Sciatic nerve (tissue), 2 donors: ENCODE data around the gene SLC39A9. TPM values are rescaled to one million over a fixed set of nuclear protein-coding genes. Genes with fewer than 3 reads are reported as not detected.
"Not testable (repeated sequence)": the region's sequence is repeated elsewhere in the genome, so short reads cannot be mapped to it uniquely, and the experiment has no call there.

Experiments used
- ATAC-seq: fragments of 200-7000 bp; cut with Tn5 transposase; one replicate; pipeline ENCODE4 v1.9.1; 2020; ENCODE audit warnings: mild to moderate bottlenecking, moderate library complexity
- DNase-seq: peaks from one replicate; pipeline ENCODE4 v3.0.0-alpha.2; 2020; ENCODE audit warnings: low spot score
- intact Hi-C: fragments of 100-400 bp; cut with DNase I; formaldehyde crosslinking; loops from one replicate; pipeline ENCODE4 v1.14.2; 2022
- total RNA-seq: library from RNA; stranded (reverse); fragmentation: NEBNext Ultra II Directional; extraction: Animal tissue kit (Norgen Biotek cat#: 25700); gene quantifications from one replicate; pipeline ENCODE4 v1.2.1, GENCODE V29; 2021
- donor health status: DM: no; HTN: no; CAD: no.
- donor health status: DM: no; HTN: no; CAD: no.

The SLC39A9 gene
- total RNA-seq, 1 donor from 2014 or later = 45.7 TPM

DNA sequence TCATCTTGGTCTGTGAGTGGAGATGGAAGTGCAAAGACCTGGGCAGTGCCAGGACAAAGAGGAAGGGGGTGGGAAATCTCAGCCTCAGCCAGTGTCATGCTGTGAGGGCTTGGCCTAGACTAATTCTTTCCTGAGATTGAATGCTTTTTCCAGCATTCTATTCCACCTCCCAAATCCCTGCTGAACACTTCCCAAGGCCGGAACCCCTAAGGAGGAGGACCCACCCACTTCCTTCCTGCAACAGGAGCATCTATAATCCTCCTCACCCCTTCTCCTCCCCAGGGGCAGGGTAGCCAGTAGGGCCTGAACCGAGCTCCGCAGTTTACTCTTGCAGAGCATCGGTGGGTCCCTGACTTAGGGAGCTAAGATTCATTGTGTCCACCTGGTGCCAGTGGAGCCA lies 89.3 kb downstream of the SLC39A9 start:
- intact Hi-C loops = no loop called here
- ATAC-seq (no peak), DNase-seq (no peak)

DNA sequence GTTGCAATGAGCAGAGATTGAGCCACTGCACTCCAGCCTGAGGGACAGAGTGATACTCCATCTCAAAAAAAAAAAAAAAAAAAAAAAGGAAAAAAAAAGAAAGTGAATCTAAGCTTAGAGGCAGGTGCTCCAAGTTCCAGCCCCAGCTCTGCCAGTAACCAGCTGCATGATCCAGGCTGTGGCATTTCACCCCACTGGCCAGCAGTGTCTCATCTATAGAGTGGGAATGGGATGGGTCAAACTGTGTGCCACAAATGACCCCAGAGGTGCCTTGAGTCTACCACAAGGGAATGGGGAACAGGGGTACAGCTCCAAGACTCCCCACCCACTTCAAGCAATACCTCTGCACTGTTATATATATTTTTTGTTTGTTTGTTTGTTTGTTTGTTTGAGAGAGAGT lies 91.0 kb downstream of the SLC39A9 start:
- DNase-seq (peak; percentile 26), ATAC-seq (no peak)
- intact Hi-C loops = no loop called here

DNA sequence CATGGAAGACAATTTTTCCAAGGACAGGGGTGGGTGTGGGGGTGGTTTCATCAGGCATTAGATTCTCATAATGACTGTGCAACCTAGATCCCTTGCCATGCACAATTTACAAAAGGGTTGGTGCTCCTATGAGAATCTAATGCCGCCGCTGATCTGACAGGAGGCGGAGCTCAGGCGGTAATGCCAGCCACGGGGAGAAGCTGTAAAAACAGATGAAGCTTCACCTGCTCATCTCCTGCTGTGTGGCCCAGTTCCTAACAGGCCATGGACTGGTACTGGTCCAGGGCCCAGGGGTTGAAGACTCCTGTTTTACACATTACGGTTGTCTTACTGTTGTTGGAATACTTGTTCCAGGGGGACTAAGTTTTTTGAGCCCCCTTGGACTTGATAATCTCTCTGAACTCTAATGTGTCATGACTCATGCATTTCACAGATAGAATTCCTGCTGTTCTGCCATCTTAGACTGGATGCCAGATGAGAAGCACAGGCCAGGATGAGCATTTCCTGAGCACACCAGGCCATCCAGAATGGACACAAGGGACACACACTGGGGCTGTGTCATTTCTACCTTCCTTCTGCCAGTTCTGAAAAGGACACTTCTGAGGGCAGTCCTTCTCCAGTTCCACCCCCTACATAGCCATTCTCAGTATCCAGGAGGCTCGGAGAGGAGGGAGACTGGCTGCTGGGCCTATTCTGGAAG lies 91.9 kb downstream of the SLC39A9 start:
- peak; percentile 23 for DNase-seq
- no peak for ATAC-seq
- intact Hi-C loops = no loop called here

DNA sequence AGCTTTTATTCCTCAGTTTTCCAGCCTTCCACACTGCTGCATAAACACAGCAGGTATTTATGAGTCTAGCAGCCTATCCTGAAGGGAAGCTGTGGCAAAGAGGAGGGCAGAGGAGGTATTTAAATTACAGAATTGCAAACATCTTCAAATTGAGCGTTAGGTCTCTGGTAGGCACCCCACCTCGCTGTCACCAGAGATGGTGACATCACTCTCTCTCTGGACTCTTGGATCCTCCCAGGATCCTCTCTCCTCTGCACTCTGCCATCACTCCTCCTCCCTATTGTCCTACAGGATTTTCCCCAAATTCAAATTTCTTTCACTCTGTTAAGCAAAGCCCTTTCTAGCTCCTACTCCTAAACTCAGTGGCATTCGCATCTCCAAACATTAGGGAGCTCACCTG lies 92.7 kb downstream of the SLC39A9 start:
- DNase-seq = peak; percentile 1
- intact Hi-C loops = no loop called here
- ATAC-seq = no peak

DNA sequence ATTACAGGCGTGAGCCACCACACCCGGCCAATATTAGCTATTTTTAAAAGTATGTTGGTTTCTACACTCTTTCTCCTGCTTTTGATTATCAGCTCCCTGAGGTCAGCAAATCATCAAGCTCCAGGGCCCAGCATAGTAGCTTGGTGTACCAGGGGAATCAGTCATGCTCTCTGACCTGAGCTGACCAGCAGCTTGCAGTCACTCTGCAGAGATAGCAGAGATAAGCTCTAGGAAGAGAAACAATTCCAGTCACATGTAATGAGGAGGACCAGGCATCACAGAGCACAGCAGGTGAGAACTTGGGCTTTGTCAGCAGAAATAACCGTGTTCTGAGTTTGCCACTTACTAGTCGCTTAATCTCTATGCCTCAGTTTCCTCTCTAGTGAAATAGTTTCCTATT lies 94.5 kb downstream of the SLC39A9 start:
- intact Hi-C loops = no loop called here
- ATAC-seq = no peak
- DNase-seq = no peak

DNA sequence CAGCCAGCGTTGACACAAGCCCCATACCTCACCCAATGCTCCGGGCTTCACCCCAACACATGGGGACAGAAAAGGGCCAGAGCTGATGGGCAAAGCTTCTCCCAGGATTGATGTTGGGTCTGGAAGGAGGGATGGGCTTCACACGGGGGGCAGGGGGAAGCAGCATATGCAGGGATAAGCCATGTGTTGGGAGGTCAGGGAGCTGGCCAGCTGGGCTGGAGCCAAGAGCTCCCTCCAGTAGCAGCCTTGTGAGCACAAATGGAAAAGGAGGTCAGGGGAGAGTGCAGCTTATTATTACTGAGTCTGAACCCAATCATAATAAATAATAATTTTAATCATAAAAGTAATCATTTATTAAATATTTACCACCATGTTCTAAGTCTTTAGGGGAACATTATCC lies 95.3 kb downstream of the SLC39A9 start:
- no peak for ATAC-seq
- intact Hi-C loops = no loop called here
- peak; percentile 22 for DNase-seq

DNA sequence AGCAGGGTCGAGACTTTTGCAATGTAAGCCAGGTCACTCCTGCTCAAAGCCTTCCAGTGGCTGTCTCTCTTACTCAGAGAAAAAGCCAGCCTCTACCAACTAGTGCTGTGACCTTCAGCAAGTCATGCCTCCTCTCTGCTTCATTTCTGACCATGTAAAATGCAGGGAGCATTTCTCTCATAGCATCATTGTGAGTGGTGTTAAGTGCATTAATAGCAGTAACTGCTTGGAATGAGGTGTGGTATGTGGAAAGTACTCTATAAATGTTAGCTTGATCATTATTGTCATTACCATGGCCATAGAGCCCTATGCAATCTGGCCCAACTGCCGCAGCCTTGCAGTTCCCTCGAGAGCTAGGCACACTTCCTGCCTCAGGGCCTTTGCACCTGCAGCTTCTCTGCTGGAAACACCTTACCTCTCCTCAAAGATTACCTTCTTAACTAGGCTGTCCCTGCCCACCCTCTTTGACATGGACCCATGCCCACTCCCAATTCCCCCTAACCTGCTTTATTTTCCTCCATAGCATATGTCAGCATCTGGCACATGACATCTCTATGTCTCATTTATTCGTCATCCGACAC lies 96.9 kb downstream of the SLC39A9 start:
- peak; percentile 15 for DNase-seq
- intact Hi-C loops = no loop called here

DNA sequence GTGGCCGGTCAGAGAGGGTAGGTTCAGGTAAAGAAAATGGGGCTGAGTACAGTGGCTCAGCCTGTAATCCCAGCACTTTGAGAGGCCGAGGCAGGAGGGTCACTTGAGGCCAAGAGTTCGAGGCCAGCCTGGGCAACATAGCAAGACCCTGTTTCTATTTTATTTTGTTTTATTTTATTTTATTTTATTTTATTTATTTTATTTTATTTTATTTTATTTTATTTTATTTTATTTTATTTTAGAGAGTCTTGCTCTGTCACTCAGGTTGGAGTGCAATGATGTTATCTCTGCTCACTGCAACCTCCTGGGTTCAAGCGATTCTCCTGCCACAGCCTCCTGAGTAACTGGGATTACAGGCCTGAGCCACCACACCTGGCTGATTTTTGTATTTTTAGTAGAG lies 99.4 kb downstream of the SLC39A9 start:
- DNase-seq, ATAC-seq, intact Hi-C loops: not testable (repeated sequence)

More for the DNA sequence above, 96.9 kb downstream of the SLC39A9 start:
- ATAC-seq = no peak

DNA sequence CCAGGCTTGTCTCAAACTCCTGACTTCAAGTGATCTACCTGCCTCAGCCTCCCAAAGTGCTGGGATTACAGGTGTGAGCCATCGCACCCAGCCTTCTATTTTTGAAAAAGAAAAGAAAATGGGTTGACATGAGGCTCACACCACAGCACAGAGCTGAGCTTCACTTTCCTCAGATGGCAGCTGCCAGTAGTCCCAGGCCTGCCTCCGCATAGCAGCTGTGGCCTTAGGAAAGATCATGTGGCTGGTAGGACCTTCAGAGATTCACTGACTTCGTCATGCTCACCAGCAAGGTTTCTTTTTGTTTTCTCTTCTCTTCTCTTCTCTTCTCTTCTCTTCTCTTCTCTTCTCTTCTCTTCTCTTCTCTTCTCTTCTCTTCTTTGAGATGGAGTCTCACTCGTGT lies 99.8 kb downstream of the SLC39A9 start:
- intact Hi-C loops, ATAC-seq, DNase-seq: not testable (repeated sequence)

DNA sequence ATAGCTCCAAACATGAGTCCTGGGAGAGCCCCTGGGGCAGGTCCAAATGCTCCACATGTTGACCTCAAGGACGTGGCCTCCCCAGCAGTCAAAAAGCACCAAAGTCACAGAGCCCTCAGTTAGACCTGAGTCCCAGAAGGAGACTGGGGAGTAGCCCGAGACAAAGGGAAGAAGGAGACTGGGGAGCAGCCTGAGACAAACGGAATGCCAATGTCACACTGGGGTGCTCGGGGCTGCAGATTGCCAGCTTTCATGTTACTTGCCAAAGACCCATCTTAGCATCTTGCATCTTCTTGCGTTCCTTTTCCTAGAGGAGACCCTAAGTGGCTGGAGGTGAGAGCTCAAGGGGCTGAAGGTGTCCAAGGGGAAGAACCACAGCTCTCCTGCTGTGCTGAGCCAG lies 100.9 kb downstream of the SLC39A9 start:
- DNase-seq = no peak

DNA sequence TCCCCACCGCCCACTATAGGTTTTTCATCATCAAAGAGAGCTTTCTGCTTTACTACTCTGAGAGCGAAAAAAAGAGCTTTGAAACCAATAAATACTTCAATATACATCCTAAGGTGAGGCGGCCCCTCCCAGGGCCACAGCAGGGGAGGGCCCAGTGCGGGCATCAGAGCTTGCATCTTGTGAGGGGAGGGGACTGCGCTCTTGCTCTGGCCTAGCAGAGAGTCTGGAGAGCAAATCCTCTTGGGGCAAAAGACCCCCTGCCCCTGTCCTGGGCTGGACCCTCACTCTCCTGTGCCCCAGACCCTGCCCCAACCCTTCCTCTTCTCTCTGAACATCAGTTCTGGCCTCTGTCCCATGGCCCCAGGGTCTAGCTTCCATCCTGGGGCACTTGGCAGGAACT lies 101.6 kb downstream of the SLC39A9 start:
- intact Hi-C loops = no loop called here
- ATAC-seq (no peak), DNase-seq (no peak)

More for the DNA sequence above, 100.9 kb downstream of the SLC39A9 start:
- ATAC-seq = no peak
- intact Hi-C loops = no loop called here

DNA sequence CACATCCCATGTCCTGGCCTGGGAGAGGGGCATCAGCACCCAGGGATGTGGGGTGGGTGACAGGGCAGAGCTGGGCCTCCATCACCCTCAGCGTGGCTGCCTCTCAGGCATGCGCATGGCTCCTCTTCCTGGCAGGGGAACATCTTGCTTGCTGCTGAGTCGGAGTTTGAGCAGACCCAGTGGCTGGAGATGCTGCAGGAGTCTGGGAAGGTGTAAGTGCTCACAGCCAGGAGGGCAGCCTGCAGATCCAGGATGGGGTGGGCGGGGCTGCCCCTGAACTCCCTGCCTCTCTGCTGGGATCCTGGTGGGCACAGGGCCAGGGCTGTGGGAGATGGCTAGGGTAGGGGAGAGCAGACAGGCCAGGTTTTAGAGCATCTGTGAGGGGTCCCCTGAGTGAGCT lies 102.2 kb downstream of the SLC39A9 start:
- intact Hi-C loops = no loop called here
- ATAC-seq = no peak
- DNase-seq = no peak

DNA sequence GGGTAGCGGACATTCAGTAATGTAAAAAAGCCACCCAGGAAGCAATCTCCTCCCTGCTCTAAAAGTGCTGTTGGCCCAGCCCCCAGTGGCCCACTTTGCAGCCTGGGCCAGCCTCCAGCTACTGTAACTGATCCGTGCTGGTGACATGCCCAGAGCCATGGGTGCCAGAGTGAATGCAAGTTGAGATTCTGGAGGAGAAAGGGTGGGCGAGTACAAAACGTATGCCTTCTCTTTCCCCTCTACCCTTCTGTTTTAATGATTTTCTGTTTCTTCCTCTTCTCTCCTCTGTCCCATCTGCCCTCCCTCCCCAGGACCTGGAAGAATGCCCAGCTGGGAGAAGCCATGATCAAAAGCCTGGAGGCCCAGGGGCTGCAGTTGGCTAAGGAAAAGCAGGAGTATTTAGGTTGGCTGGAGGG lies 102.9 kb downstream of the SLC39A9 start:
- DNase-seq = no peak
- intact Hi-C loops = no loop called here
- ATAC-seq = peak; percentile 58

DNA sequence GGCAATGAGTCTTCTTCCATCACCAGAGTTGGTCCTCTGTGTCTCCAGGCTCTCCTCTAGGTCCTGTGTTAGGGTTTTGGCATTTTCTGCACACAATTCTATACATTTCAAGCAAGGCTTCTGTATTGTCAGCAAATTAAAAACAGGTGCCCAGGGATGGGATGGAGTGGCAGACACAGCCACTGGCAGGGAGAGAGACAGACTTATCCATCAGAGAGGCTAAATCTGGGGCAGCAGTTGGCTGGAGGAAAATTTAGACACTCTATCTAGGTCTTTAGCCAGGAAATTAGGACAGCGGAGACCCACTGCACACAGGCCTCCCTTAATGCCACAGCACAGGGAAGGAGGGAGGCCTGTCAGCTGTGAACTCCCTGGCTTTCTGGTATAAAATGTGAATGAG lies 106.3 kb downstream of the SLC39A9 start:
- intact Hi-C loops = no loop called here
- DNase-seq = no peak
- no peak for ATAC-seq

DNA sequence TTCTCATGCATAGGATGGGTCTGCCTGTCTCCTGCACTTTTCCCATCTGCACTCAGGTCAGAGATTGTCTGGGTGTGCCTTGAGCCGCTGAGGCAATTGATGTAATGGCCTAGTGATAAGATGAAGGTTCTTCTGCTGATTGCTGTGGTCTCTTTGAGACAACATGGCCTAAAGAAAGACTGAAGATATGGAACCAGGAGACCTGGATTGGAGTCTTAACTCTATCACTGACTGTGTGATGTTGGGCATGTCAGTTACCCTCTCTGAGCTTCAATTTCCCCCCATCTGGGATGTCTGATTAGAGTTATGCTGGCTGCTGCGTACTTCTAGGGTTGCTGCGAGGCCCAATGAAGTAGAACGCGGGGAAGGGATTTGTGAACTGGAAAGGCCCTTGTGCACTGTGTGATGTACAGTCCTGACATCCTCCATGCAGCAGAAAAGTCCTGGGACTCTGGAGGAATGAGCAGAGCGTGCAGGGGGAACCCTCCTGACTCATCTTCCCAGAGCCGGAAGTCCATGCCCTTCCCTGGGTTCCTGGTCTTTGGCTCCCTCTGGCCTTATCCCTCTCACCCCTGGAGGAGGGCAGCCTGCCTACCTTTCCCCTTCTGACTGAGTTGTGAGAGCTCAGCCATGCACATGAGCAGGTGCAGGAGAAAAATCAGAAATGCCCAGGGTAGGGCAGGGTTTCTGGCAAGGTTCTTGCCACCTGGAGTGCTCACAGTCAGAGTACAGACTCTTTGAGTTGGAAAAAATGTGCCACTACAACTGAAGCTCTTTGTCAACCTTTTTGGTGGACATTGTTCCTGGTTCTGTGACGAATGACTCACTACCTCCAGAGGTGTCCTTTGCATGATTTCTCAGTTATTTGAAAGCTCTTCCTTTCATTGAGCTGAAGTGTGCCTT lies 107.1 kb downstream of the SLC39A9 start:
- DNase-seq (no peak), ATAC-seq (no peak)
- intact Hi-C loops = no loop called here

DNA sequence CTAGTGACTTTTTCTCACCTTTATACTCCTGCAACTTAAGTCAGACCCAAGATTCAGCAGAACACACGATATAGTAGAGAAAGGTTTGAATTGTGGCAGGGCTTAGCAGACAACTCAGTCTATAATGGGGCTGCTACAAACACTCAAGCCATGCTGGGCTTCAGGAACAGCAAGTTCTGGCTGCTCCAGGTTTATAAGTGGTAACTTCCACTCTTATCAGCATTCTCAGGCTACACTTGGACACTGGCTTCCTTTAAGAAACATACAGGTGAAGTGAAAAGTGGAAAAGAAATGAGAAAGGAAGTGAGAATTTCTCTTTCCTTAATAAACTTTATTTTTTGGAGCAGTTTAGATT lies 107.7 kb downstream of the SLC39A9 start:
- ATAC-seq = no peak
- intact Hi-C loops = no loop called here
- no peak for DNase-seq
